OCI-LY1 (cell line): ENCODE data around the gene GRID2.

ENCODE experiments used
- H2AFZ ChIP-seq: fragments of 200-600 bp; sonication (generic), shearing (Covaris generic); 2 replicates; pipeline ENCODE4 v1.6.0; 2014; ENCODE audit warnings: antibody characterized with exemption, mild to moderate bottlenecking, low read length
- H3F3A ChIP-seq: fragments of 200-600 bp; sonication (generic), shearing (Covaris generic); 2 replicates; pipeline ENCODE4 v1.6.0; 2014; ENCODE audit warnings: mild to moderate bottlenecking, antibody characterized with exemption, low read length, moderate library complexity; ENCODE audit not compliant: insufficient read depth
- H3K27ac ChIP-seq: fragments of 200-600 bp; sonication (generic); 2 replicates; pipeline ENCODE4 v1.5.1; 2014; ENCODE audit warnings: low read length, mixed run types, mild to moderate bottlenecking, low read depth; ENCODE audit not compliant: poor library complexity, severe bottlenecking
- H3K27me3 ChIP-seq: fragments of 200-600 bp; sonication (generic); 2 replicates; pipeline ENCODE4 v1.6.0; 2014; ENCODE audit warnings: antibody characterized with exemption, mild to moderate bottlenecking, low read length, moderate library complexity; ENCODE audit not compliant: insufficient read depth
- H3K36me3 ChIP-seq: fragments of 200-600 bp; sonication (generic); 2 replicates; pipeline ENCODE4 v1.6.1; 2014; ENCODE audit warnings: mild to moderate bottlenecking, antibody characterized with exemption, low read length, moderate library complexity, mixed read lengths; ENCODE audit not compliant: insufficient read depth
- H3K4me1 ChIP-seq: fragments of 200-600 bp; sonication (generic); 2 replicates; pipeline ENCODE4 v1.5.1; 2014; ENCODE audit warnings: mild to moderate bottlenecking, low read length, moderate library complexity; ENCODE audit not compliant: insufficient read depth, severe bottlenecking
- H3K4me2 ChIP-seq: fragments of 200-600 bp; sonication (generic), shearing (Covaris generic); 2 replicates; pipeline ENCODE4 v1.6.1; 2014; ENCODE audit warnings: low read length
- H3K4me3 ChIP-seq: fragments of 200-600 bp; sonication (generic); 2 replicates; pipeline ENCODE4 v1.5.1; 2014; ENCODE audit warnings: low read length, low read depth, mild to moderate bottlenecking, mixed read lengths; ENCODE audit not compliant: poor library complexity, severe bottlenecking
- H3K79me2 ChIP-seq: fragments of 200-600 bp; shearing (Covaris generic); 2 replicates; pipeline ENCODE4 v1.6.1; 2016; ENCODE audit warnings: mixed run types, low read length, mixed read lengths; ENCODE audit not compliant: insufficient read depth
- H3K9ac ChIP-seq: fragments of 200-600 bp; sonication (generic), shearing (Covaris generic); 2 replicates; pipeline ENCODE4 v1.6.1; 2014; ENCODE audit warnings: mild to moderate bottlenecking, low read length, mixed read lengths
- H3K9me2 ChIP-seq: fragments of 200-600 bp; sonication (generic), shearing (Covaris generic); 2 replicates; pipeline ENCODE4 v1.6.1; 2014; ENCODE audit warnings: low read depth, mild to moderate bottlenecking, low read length, mixed read lengths
- H3K9me3 ChIP-seq: fragments of 200-600 bp; shearing (Covaris generic); 2 replicates; pipeline ENCODE4 v1.6.1; 2014; ENCODE audit warnings: low read length, mixed read lengths
- H4K20me1 ChIP-seq: fragments of 200-600 bp; sonication (generic), shearing (Covaris generic); 2 replicates; pipeline ENCODE4 v1.6.0; 2016; ENCODE audit warnings: mild to moderate bottlenecking, low read length; ENCODE audit not compliant: insufficient read depth
- EZH2 ChIP-seq: fragments of 200-600 bp; sonication (generic), shearing (Covaris generic); IDR thresholded peaks from 2 replicates; pipeline ENCODE4 v1.8.0; 2017; ENCODE audit warnings: borderline replicate concordance, mixed run types, mild to moderate bottlenecking, antibody characterized with exemption, low read length, moderate library complexity, mixed read lengths
- TF ChIP-seq, protein P1 (sequence below): fragments of 200-600 bp; sonication (generic), shearing (Covaris generic); IDR thresholded peaks from 2 replicates; pipeline ENCODE4 v1.5.1; 2017; ENCODE audit warnings: mild to moderate bottlenecking, antibody characterized with exemption, low read length, moderate library complexity, mixed read lengths

GRID2 gene

DNA sequence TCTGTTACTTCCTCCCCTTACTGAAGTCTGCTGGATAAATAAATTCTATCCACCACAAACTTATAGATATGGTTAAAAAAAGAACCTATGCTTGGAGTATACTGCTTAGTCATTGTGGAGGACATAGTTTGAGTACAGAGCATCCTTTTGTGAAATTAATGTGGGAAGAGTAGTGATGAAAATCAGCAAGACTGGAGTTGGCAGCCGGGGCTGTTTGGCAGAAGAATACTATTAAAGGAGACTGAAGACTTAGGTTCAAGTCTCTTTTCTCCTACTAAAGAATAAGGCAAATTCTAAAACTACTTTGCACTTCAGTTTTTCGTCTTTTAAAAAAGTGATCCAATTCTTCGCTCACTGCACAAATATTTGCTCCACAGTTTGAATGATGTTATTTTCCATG lies 1198.2 kb downstream of the GRID2 start:
- no peak overlapping the region for H3K9ac ChIP-seq
- H4K20me1 ChIP-seq = no peaks in the 10 kb centered on the region
- H3K9me2 ChIP-seq = no peaks in the 10 kb centered on the region
- H3K4me1 ChIP-seq = no peaks in the 10 kb centered on the region
- H3K27ac ChIP-seq = no peak overlapping the region
- no peak overlapping the region for H3K4me3 ChIP-seq
- no peaks in the 10 kb centered on the region for H3K79me2 ChIP-seq
- H3F3A ChIP-seq = no peaks in the 10 kb centered on the region
- no peaks in the 10 kb centered on the region for H3K27me3 ChIP-seq
- no peaks in the 10 kb centered on the region for H3K36me3 ChIP-seq
- TF ChIP-seq EZH2 = no peak
- TF ChIP-seq, protein P1, sequence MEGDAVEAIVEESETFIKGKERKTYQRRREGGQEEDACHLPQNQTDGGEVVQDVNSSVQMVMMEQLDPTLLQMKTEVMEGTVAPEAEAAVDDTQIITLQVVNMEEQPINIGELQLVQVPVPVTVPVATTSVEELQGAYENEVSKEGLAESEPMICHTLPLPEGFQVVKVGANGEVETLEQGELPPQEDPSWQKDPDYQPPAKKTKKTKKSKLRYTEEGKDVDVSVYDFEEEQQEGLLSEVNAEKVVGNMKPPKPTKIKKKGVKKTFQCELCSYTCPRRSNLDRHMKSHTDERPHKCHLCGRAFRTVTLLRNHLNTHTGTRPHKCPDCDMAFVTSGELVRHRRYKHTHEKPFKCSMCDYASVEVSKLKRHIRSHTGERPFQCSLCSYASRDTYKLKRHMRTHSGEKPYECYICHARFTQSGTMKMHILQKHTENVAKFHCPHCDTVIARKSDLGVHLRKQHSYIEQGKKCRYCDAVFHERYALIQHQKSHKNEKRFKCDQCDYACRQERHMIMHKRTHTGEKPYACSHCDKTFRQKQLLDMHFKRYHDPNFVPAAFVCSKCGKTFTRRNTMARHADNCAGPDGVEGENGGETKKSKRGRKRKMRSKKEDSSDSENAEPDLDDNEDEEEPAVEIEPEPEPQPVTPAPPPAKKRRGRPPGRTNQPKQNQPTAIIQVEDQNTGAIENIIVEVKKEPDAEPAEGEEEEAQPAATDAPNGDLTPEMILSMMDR = no peak
- H3K4me2 ChIP-seq = no peak overlapping the region
- no peaks in the 10 kb centered on the region for H3K9me3 ChIP-seq
- H2AFZ ChIP-seq = no peak overlapping the region

DNA sequence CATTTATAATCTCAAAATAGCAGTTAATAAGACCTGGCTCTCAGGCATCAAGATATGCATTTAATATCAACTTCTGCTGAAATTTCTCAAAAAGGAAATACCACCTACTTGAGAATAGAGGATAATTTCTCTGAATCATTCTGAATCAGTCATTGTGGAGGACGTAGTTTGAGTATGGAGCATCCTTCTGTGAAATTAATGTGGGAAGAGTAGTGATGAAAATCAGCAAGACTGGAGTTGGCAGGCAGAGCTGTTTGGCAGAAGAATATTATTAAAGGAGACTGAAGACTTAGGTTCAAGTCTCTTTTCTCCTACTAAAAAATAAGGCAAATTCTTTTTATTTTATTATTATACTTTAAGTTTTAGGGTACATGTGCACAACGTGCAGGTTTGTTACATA lies 1199.2 kb downstream of the GRID2 start:
- Histone ChIP-seq H3K9ac (no peak overlapping the region), H3K27ac (no peak overlapping the region), H3K27me3 (no peaks in the 10 kb centered on the region), H4K20me1 (no peaks in the 10 kb centered on the region), H3K4me3 (no peak overlapping the region), H3K9me3 (no peaks in the 10 kb centered on the region), H3K36me3 (no peaks in the 10 kb centered on the region), H2AFZ (no peak overlapping the region), H3K4me1 (no peaks in the 10 kb centered on the region), H3K9me2 (no peaks in the 10 kb centered on the region), H3K79me2 (no peaks in the 10 kb centered on the region), H3F3A (no peaks in the 10 kb centered on the region), H3K4me2 (no peak overlapping the region)
- no peak for TF ChIP-seq EZH2
- TF ChIP-seq, protein P1 = no peak

DNA sequence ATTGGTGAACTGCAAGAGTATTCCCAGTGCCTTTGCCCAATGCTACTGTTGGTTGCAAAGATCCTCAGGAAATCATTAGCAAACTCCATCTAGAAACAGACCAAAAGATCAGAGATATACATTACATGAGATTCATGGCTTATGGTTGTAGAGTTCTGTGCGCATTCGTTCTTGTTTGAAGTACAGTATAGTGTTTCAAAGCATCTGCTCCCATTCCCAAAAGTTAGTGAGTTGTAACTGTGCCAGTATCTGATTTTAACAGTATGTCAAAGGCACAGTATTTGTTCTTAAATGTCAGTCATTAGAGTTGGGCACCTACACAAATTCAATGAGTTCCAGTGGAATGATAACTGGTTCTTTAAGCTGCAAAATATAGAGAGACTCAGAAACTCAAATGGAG lies 1210.1 kb downstream of the GRID2 start:
- Histone ChIP-seq H4K20me1 (no peaks in the 10 kb centered on the region), H3K9ac (no peak overlapping the region), H3K27me3 (no peaks in the 10 kb centered on the region), H3F3A (no peaks in the 10 kb centered on the region), H3K4me2 (no peak overlapping the region), H3K4me3 (no peak overlapping the region), H3K9me3 (no peaks in the 10 kb centered on the region), H3K79me2 (no peaks in the 10 kb centered on the region), H3K36me3 (no peaks in the 10 kb centered on the region), H3K9me2 (no peaks in the 10 kb centered on the region), H2AFZ (no peak overlapping the region), H3K27ac (no peak overlapping the region), H3K4me1 (no peaks in the 10 kb centered on the region)
- no peak for TF ChIP-seq EZH2
- TF ChIP-seq, protein P1 = no peak
